Epithelial cell of prostate (primary cell): ENCODE results near the gene MAP4K3.

Experiments
- DNase-seq: peaks from one replicate; pipeline ENCODE4 v3.0.0-alpha.2; 2011; ENCODE audit warnings: low read depth, low spot score
- H3K27ac ChIP-seq: fragments of 450-650 bp; 2 replicates; pipeline ENCODE4 v1.5.1; 2017; ENCODE audit warnings: mild to moderate bottlenecking

The MAP4K3 gene

GRCh38 chr2:39217192-39217550 lies 219.9 kb downstream of the MAP4K3 start:
- DNase-seq = no peak
- no peak overlapping the region for H3K27ac ChIP-seq

- no peak for DNase-seq
- no peak overlapping the region for H3K27ac ChIP-seq
Observed at GRCh38 chr2:39216346-39217191, 220.5 kb downstream of the MAP4K3 start.

- no peak for DNase-seq
- H3K27ac ChIP-seq = no peak overlapping the region
Observed at GRCh38 chr2:39215545-39215944, 221.5 kb downstream of the MAP4K3 start.

- DNase-seq = no peak
- H3K27ac ChIP-seq = no peak overlapping the region
Observed at GRCh38 chr2:39213015-39213414, 224.1 kb downstream of the MAP4K3 start.

- no peak overlapping the region for H3K27ac ChIP-seq
- DNase-seq = no peak
Observed at GRCh38 chr2:39210846-39211245, 226.2 kb downstream of the MAP4K3 start.

- no peak overlapping the region for H3K27ac ChIP-seq
- DNase-seq = no peak
Observed at GRCh38 chr2:39203382-39203781, 233.7 kb downstream of the MAP4K3 start.

GRCh38 chr2:39202639-39203369 lies 234.3 kb downstream of the MAP4K3 start:
- no peak for DNase-seq
- H3K27ac ChIP-seq = no peak overlapping the region
